Mammary epithelial cell (primary cell): Measurements from ENCODE around the gene YLPM1.

Source experiments
- EZH2 ChIP-seq: IDR thresholded peaks from 2 replicates; pipeline ENCODE4 v1.6.1; 2012; ENCODE audit warnings: low read length, inconsistent platforms, borderline replicate concordance
- TF ChIP-seq, protein P1 (sequence below), 2 donors: IDR thresholded peaks in 1 of 2; conservative IDR thresholded peaks in 1 of 2; 2 replicates each; pipeline ENCODE4 v1.5.1; 2011 to 2012; ENCODE audit warnings: inconsistent platforms in 2 of 2, low read length in 2 of 2, mild to moderate bottlenecking in 2 of 2, control low read depth in 1 of 2, low read depth in 1 of 2; ENCODE audit not compliant: insufficient read depth in 1 of 2; ENCODE audit errors: extremely low read depth in 1 of 2

DNA sequence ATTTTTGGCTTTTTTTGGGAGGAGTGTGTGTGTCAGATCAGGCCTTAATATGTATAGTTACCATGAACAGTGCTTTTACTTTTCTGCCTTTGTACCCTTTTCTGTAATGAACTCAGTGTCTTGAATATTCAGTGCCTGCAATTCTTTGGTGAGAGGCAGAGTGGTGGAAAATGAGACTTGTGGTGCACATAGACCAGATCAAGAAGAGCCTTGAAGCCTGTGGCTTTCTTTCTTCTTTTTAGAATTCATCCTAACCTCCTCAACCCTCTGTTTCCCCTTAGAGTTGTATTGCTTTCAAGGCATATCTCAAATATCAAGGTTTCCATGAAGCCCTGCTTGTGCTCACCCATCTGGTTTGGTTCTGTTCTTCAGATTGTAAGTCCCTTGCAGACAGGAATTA, 2.6 kb downstream of the YLPM1 start:
- TF ChIP-seq, protein P1, sequence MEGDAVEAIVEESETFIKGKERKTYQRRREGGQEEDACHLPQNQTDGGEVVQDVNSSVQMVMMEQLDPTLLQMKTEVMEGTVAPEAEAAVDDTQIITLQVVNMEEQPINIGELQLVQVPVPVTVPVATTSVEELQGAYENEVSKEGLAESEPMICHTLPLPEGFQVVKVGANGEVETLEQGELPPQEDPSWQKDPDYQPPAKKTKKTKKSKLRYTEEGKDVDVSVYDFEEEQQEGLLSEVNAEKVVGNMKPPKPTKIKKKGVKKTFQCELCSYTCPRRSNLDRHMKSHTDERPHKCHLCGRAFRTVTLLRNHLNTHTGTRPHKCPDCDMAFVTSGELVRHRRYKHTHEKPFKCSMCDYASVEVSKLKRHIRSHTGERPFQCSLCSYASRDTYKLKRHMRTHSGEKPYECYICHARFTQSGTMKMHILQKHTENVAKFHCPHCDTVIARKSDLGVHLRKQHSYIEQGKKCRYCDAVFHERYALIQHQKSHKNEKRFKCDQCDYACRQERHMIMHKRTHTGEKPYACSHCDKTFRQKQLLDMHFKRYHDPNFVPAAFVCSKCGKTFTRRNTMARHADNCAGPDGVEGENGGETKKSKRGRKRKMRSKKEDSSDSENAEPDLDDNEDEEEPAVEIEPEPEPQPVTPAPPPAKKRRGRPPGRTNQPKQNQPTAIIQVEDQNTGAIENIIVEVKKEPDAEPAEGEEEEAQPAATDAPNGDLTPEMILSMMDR (conservative IDR thresholded peaks at IDR 0.05 in 1 of 2, IDR thresholded peaks at IDR 0.05 in 1 of 2; ENCODE audit: extremely low read depth in 1 of 2, insufficient read depth in 1 of 2, low read depth in 1 of 2, low read length in 2 of 2): no peak
- no peak for TF ChIP-seq EZH2
